GM10266 (cell line): Measurements from ENCODE around the gene DNER.

ENCODE experiments used
- DNase-seq: peaks from one replicate; pipeline ENCODE4 v3.0.0; 2012; ENCODE audit errors: extremely low spot score
- CTCF ChIP-seq: IDR thresholded peaks from 2 replicates; pipeline ENCODE4 v1.5.1; 2012; ENCODE audit warnings: mild to moderate bottlenecking, low read depth; ENCODE audit not compliant: control insufficient read depth, insufficient read depth; ENCODE audit errors: missing control alignments

Gene DNER

GRCh38 chr2:229601396-229601795 is 113.0 kb downstream of the DNER start:
- DNase-seq, result no peak
- TF ChIP-seq CTCF, result no peak

GRCh38 chr2:229598227-229598626 is 116.1 kb downstream of the DNER start:
- TF ChIP-seq CTCF, result no peak
- DNase-seq, result no peak

GRCh38 chr2:229596796-229597195 is 117.6 kb downstream of the DNER start:
- no peak for TF ChIP-seq CTCF
- no peak for DNase-seq

GRCh38 chr2:229591611-229592010 is 122.7 kb downstream of the DNER start:
- DNase-seq, result no peak

GRCh38 chr2:229586746-229587705 is 127.3 kb downstream of the DNER start:
- TF ChIP-seq CTCF, result peak; percentile 62
- peak; percentile 48 for DNase-seq

More at GRCh38 chr2:229591611-229592010, 122.7 kb downstream of the DNER start:
- no peak for TF ChIP-seq CTCF

GRCh38 chr2:229586012-229586411 is 128.3 kb downstream of the DNER start:
- no peak for TF ChIP-seq CTCF
- DNase-seq, result no peak

GRCh38 chr2:229582151-229582550 is 132.2 kb downstream of the DNER start:
- no peak for DNase-seq
- TF ChIP-seq CTCF, result no peak
